Measurements from ENCODE around the gene SNX20. TPM values are rescaled to one million over a fixed set of nuclear protein-coding genes. Genes with fewer than 3 reads are reported as not detected.
A peak's percentile ranks its signal among the peaks of the same experiment; 100 is the strongest.

The SNX20 gene
- total and polyA plus RNA-seq, 8 donors: 0.09 to 2.8 (median 0.49) TPM

DNA sequence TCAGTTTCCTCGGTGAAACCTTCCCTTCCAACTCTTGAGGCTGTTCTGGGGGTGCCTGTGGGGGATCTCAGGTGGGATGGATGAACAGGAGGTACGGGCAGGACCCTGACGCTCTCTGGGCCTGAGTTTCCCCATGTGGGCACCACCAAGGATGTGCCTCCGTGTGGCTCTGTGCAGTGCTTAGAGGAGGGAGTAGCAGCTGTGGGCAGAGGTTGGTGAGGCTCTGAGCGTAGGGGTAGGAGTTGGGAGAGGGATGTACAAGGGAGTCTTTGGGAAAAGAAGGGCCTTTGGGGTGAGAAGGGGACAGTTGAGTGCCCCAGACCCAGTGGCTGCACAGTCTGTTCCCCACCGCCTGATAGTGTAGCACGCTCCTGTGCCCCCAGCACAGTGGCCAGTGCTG, 59.1 kb downstream of the SNX20 start:
- no peak overlapping the region for H3K27ac ChIP-seq
- intact Hi-C loops (cut with DNase I): no loop called here
- no peak for ATAC-seq
- no peak for TF ChIP-seq CTCF (IDR thresholded peaks at IDR 0.05)
- WGBS, 2 donors: 95 to 97% methylated on average over 7 of the region's 7 CpGs
- peaks cover 0 to 2% (median 0%) of the 10 kb centered on the region in 3 donors for H3K4me1 ChIP-seq
- H3K27me3 ChIP-seq: no peaks in the 10 kb centered on the region
- DNase-seq: peak in 1 of 6 donors; percentile 27
- H3K36me3 ChIP-seq: no peaks in the 10 kb centered on the region
- no peaks in the 10 kb centered on the region for H3K9me3 ChIP-seq
- H3K4me3 ChIP-seq: no peak overlapping the region
- FAIRE-seq: no peak

Other genes starting within 250 kb of the SNX20 start
- gene NKD1, start 132.9 kb downstream of the SNX20 start, total RNA-seq: 1 to 10 TPM; 3.0 to 5.8 (median 5.1) TPM
- 1 to 10 TPM in 1 of 2 donors, under 1 TPM in 1; 0.45 to 1.1 TPM for gene NKD1, start 132.9 kb downstream of the SNX20 start, polyA plus RNA-seq
- 1 to 10 TPM in 2 of 6 donors, under 1 TPM in 4; 0.08 to 2.1 (median 0.38) TPM for gene NOD2, start 12.3 kb upstream of the SNX20 start, total RNA-seq
- under 1 TPM; 0.19 TPM for gene NOD2, start 12.3 kb upstream of the SNX20 start, polyA plus RNA-seq
- 10 to 100 TPM; 13.0 to 30.3 (median 18.3) TPM for gene CYLD, start 60.8 kb upstream of the SNX20 start, total RNA-seq
- gene CYLD, start 60.8 kb upstream of the SNX20 start, polyA plus RNA-seq: 10 to 100 TPM in 1 of 2 donors, 1 to 10 TPM in 1; 6.2 to 10.5 TPM